H9 (cell line): ENCODE results near the gene CBY1. TPM values are rescaled to one million over a fixed set of nuclear protein-coding genes. Genes with fewer than 3 reads are reported as not detected.

Experiments used
- DNase-seq: peaks from one replicate; pipeline ENCODE4 v3.0.0-alpha.2; 2017
- H2AFZ ChIP-seq: one replicate; pipeline ENCODE4 v1.6.1; 2013; ENCODE audit warnings: mild to moderate bottlenecking, low read length, control low read depth, moderate library complexity
- H2AK5ac ChIP-seq: 2 replicates; pipeline ENCODE4 v1.6.1; 2013; ENCODE audit warnings: low read length, control low read depth, mixed read lengths; ENCODE audit not compliant: insufficient read length
- H2BK120ac ChIP-seq: one replicate; pipeline ENCODE4 v1.6.1; 2013; ENCODE audit warnings: low read depth, mild to moderate bottlenecking, low read length, control low read depth, inconsistent platforms; ENCODE audit not compliant: poor library complexity, severe bottlenecking
- H2BK12ac ChIP-seq: 2 replicates; pipeline ENCODE4 v1.6.1; 2013; ENCODE audit warnings: low read length, control low read depth, mixed read lengths, low read depth; ENCODE audit not compliant: insufficient read length
- H2BK15ac ChIP-seq: 2 replicates; pipeline ENCODE4 v1.6.1; 2013; ENCODE audit warnings: low read depth, low read length, control low read depth
- H2BK20ac ChIP-seq: one replicate; pipeline ENCODE4 v1.6.1; 2013; ENCODE audit warnings: low read depth, mild to moderate bottlenecking, low read length, control low read depth, inconsistent platforms; ENCODE audit not compliant: poor library complexity, severe bottlenecking
- H2BK5ac ChIP-seq: 2 replicates; pipeline ENCODE4 v1.6.1; 2013; ENCODE audit warnings: low read length, control low read depth, mixed read lengths; ENCODE audit not compliant: insufficient read length
- H3K14ac ChIP-seq: 2 replicates; pipeline ENCODE4 v1.6.1; 2013; ENCODE audit warnings: low read length, control low read depth; ENCODE audit not compliant: insufficient read depth
- H3K18ac ChIP-seq: 2 replicates; pipeline ENCODE4 v1.6.1; 2013; ENCODE audit warnings: low read depth, mild to moderate bottlenecking, mixed read lengths, low read length, control low read depth; ENCODE audit not compliant: insufficient read length
- H3K23ac ChIP-seq: 2 replicates; pipeline ENCODE4 v1.6.1; 2013; ENCODE audit warnings: low read length, control low read depth, mixed read lengths, low read depth; ENCODE audit not compliant: insufficient read length
- H3K23me2 ChIP-seq: 2 replicates; pipeline ENCODE4 v1.6.1; 2013; ENCODE audit warnings: low read depth, mild to moderate bottlenecking, mixed read lengths, low read length, control low read depth; ENCODE audit not compliant: insufficient read length, poor library complexity, severe bottlenecking
- H3K27ac ChIP-seq: 2 replicates; pipeline ENCODE4 v1.5.1; 2013; ENCODE audit warnings: low read length, control low read depth, mixed read lengths, low read depth; ENCODE audit not compliant: insufficient read length
- H3K27me3 ChIP-seq: 2 replicates; pipeline ENCODE4 v1.6.1; 2013; ENCODE audit warnings: low read length, control low read depth, inconsistent platforms; ENCODE audit not compliant: insufficient read depth
- H3K4ac ChIP-seq: 2 replicates; pipeline ENCODE4 v1.6.1; 2013; ENCODE audit warnings: low read depth, mild to moderate bottlenecking, control low read depth, inconsistent platforms, low read length, moderate library complexity
- H3K4me1 ChIP-seq: 2 replicates; pipeline ENCODE4 v1.6.1; 2013; ENCODE audit warnings: low read length, control low read depth, inconsistent platforms; ENCODE audit not compliant: insufficient read depth
- H3K4me2 ChIP-seq: 2 replicates; pipeline ENCODE4 v1.6.1; 2013; ENCODE audit warnings: low read length, control low read depth, mixed read lengths; ENCODE audit not compliant: insufficient read length, insufficient read depth
- H3K56ac ChIP-seq: 2 replicates; pipeline ENCODE4 v1.6.1; 2013; ENCODE audit warnings: low read depth, mild to moderate bottlenecking, mixed read lengths, low read length, control low read depth; ENCODE audit not compliant: insufficient read length
- H3K79me1 ChIP-seq: 2 replicates; pipeline ENCODE4 v1.6.1; 2013; ENCODE audit warnings: low read depth, mild to moderate bottlenecking, moderate library complexity, low read length, control low read depth, inconsistent platforms; ENCODE audit not compliant: insufficient read depth, poor library complexity, severe bottlenecking
- H3K79me2 ChIP-seq: 2 replicates; pipeline ENCODE4 v1.6.1; 2013; ENCODE audit warnings: low read length, control low read depth, inconsistent platforms; ENCODE audit not compliant: insufficient read depth
- H3K9ac ChIP-seq: 2 replicates; pipeline ENCODE4 v1.6.1; 2013; ENCODE audit warnings: low read length, control low read depth, mixed read lengths; ENCODE audit not compliant: insufficient read length; ENCODE audit errors: extremely low read depth
- H3K9me3 ChIP-seq: one replicate; pipeline ENCODE4 v1.6.1; 2013; ENCODE audit warnings: low read depth, low read length, inconsistent platforms; ENCODE audit not compliant: control insufficient read depth
- H3T11ph ChIP-seq: one replicate; pipeline ENCODE4 v1.6.1; 2013; ENCODE audit warnings: mild to moderate bottlenecking, low read length, control low read depth, inconsistent platforms
- H4K20me1 ChIP-seq: one replicate; pipeline ENCODE4 v1.6.1; 2013; ENCODE audit not compliant: control insufficient read depth, insufficient read length, insufficient read depth
- H4K5ac ChIP-seq: 2 replicates; pipeline ENCODE4 v1.6.1; 2013; ENCODE audit warnings: low read depth, mild to moderate bottlenecking, mixed read lengths, low read length, control low read depth; ENCODE audit not compliant: insufficient read length
- H4K8ac ChIP-seq: replicated peaks from 2 replicates; pipeline ENCODE4 v1.6.1; 2013; ENCODE audit warnings: low read length, control low read depth, mixed read lengths, low read depth; ENCODE audit not compliant: insufficient read length
- H4K91ac ChIP-seq: 2 replicates; pipeline ENCODE4 v1.6.1; 2013; ENCODE audit warnings: low read depth, mild to moderate bottlenecking, moderate library complexity, mixed read lengths, low read length, control low read depth; ENCODE audit not compliant: insufficient read length
- H3K27ac Mint-ChIP-seq, 3 experiments: 2 replicates in 2 of 3; 3 replicates in 1 of 3; pipeline ENCODE4 v1.8.0; 2020 to 2021; ENCODE audit warnings: mixed read lengths in 3 of 3, mild to moderate bottlenecking in 1 of 3, moderate library complexity in 1 of 3
- H3K27me3 Mint-ChIP-seq: 2 replicates; pipeline ENCODE4 v1.8.0; 2021; ENCODE audit warnings: low read depth, mild to moderate bottlenecking, moderate library complexity, mixed read lengths
- H3K36me3 Mint-ChIP-seq, 3 experiments: 2 replicates in 2 of 3; 3 replicates in 1 of 3; pipeline ENCODE4 v1.8.0; 2020 to 2021; ENCODE audit warnings: low read depth in 3 of 3, mixed read lengths in 3 of 3; ENCODE audit not compliant: insufficient read depth in 1 of 3
- H3K4me1 Mint-ChIP-seq, 2 experiments: 2 replicates each; pipeline ENCODE4 v1.8.0; 2020; ENCODE audit warnings: mixed read lengths in 2 of 2
- H3K4me3 Mint-ChIP-seq, 2 experiments: 2 replicates in 1 of 2; 3 replicates in 1 of 2; pipeline ENCODE4 v1.8.0; 2020 to 2021; ENCODE audit warnings: mild to moderate bottlenecking in 2 of 2, mixed read lengths in 2 of 2, moderate library complexity in 1 of 2
- H3K9me3 Mint-ChIP-seq, 2 experiments: 2 replicates in 1 of 2; 3 replicates in 1 of 2; pipeline ENCODE4 v1.8.0; 2020; ENCODE audit warnings: mild to moderate bottlenecking in 2 of 2, mixed read lengths in 2 of 2, moderate library complexity in 1 of 2
- CTCF ChIP-seq: fragments of 200-600 bp; sonication (generic); conservative IDR thresholded peaks from 3 replicates; pipeline ENCODE4 v1.8.0; 2021; ENCODE audit warnings: antibody characterized with exemption, mild to moderate bottlenecking
- WGBS: extraction: QIAGEN DNeasy Blood & Tissue Kit; methylation state at CpG from one replicate; pipeline ENCODE4 v1.1.7; 2013; ENCODE audit warnings: missing lambda C conversion rate, low lambda C conversion rate, mixed read lengths; ENCODE audit not compliant: insufficient read length; ENCODE audit errors: extremely low coverage; 5-methylcytosine and 5-hydroxymethylcytosine counted together
- total RNA-seq: library from RNA; stranded (reverse); gene quantifications from 2 replicates; pipeline ENCODE4 v1.2.1, GENCODE V29; 2021

CBY1 gene
- total RNA-seq, 1 experiment from 2014 or later = 26.6 TPM

- no peak overlapping the region for H2BK20ac ChIP-seq
- no peak overlapping the region for H3T11ph ChIP-seq
- TF ChIP-seq CTCF = no peak
- no peak overlapping the region for H3K4me3 Mint-ChIP-seq
- H3K27me3 Mint-ChIP-seq = no peaks in the 10 kb centered on the region
- no peak overlapping the region for H3K9ac ChIP-seq
- H2BK15ac ChIP-seq = no peak overlapping the region
- H4K8ac ChIP-seq = no peak overlapping the region
- no peak overlapping the region for H4K91ac ChIP-seq
- no peaks in the 10 kb centered on the region for H3K9me3 Mint-ChIP-seq
- H3K14ac ChIP-seq = no peak overlapping the region
- no peaks in the 10 kb centered on the region for H3K23me2 ChIP-seq
- no peak overlapping the region for H2AFZ ChIP-seq
- no peak overlapping the region for H4K5ac ChIP-seq
- no peak overlapping the region for H3K18ac ChIP-seq
- H3K23ac ChIP-seq = no peak overlapping the region
- no peaks in the 10 kb centered on the region for H4K20me1 ChIP-seq
- no peak overlapping the region for H3K56ac ChIP-seq
- H3K4ac ChIP-seq = no peak overlapping the region
- no peak overlapping the region for H3K27ac ChIP-seq
- WGBS = no CpG with 5 or more reads among the region's 3 CpGs
- no peak overlapping the region for H3K4me2 ChIP-seq
- H3K4me1 Mint-ChIP-seq = peaks cover 0 to 2% of the 10 kb centered on the region in 2 experiments; a peak in 2 of 4 replicates
- H3K27me3 ChIP-seq = no peaks in the 10 kb centered on the region
- H3K79me1 ChIP-seq = no peaks in the 10 kb centered on the region
- no peak overlapping the region for H2AK5ac ChIP-seq
- H2BK12ac ChIP-seq = no peak overlapping the region
- no peaks in the 10 kb centered on the region for H3K9me3 ChIP-seq
- no peak overlapping the region for H2BK120ac ChIP-seq
- H3K27ac Mint-ChIP-seq = 0 out of 7 replicates have a peak overlapping the region, but pooled peaks of 1 of the 3 experiments have one; percentile 6
- no peak for DNase-seq
- no peaks in the 10 kb centered on the region for H3K4me1 ChIP-seq
- H2BK5ac ChIP-seq = no peak overlapping the region
- H3K79me2 ChIP-seq = no peaks in the 10 kb centered on the region
- H3K36me3 Mint-ChIP-seq = peaks cover 0 to 4% (median 0%) of the 10 kb centered on the region in 3 experiments; a peak in 1 of 7 replicates
Observed at GRCh38 chr22:38607680-38608079, 48.8 kb upstream of the CBY1 start.
